Measurements from ENCODE around the gene LTBP2. TPM values are rescaled to one million over a fixed set of nuclear protein-coding genes. Genes with fewer than 3 reads are reported as not detected.

LTBP2 gene
- total and polyA plus RNA-seq, 2 of the 13 experiments (the other 11 are each of a cell fraction or from before 2014, with no cell fraction given): 0.20 to 0.41 TPM

DNA sequence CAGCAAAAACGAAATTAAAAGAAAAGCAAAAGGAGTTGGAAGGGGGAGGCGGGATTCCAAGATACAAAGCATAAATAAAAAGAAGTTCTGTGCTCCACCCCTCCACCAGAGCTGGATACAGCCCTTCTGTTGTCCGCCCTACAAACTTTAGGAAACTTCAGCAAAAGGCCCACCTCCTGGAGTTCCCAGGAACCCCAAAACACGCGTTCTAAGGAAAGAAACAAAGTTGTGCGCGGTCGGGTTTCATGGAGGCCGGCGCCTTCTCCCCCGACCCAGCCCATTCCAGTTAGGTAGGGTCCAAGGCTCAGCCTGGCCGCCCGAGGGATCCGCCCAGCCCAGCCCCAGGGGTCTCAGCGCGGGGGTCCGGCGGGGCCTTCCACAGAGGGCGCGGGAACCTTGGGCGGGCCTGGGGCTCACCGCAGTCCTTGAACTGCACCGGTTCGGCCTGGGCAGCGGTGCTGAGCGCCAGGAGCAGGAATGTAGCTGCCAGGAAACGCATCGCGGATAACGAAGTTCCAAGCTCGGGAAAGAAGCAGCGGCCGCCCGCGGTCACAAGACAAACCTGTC lies 119.2 kb downstream of the LTBP2 start, which contains the start of gene NPC2 (continued):
- TF ChIP-seq, protein P1, sequence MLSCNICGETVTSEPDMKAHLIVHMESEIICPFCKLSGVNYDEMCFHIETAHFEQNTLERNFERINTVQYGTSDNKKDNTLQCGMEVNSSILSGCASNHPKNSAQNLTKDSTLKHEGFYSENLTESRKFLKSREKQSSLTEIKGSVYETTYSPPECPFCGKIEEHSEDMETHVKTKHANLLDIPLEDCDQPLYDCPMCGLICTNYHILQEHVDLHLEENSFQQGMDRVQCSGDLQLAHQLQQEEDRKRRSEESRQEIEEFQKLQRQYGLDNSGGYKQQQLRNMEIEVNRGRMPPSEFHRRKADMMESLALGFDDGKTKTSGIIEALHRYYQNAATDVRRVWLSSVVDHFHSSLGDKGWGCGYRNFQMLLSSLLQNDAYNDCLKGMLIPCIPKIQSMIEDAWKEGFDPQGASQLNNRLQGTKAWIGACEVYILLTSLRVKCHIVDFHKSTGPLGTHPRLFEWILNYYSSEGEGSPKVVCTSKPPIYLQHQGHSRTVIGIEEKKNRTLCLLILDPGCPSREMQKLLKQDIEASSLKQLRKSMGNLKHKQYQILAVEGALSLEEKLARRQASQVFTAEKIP (CRISPR knock-in tag; IDR thresholded peaks at IDR 0.05; ENCODE audit: borderline replicate concordance): no peak
- TF ChIP-seq, protein P2, sequence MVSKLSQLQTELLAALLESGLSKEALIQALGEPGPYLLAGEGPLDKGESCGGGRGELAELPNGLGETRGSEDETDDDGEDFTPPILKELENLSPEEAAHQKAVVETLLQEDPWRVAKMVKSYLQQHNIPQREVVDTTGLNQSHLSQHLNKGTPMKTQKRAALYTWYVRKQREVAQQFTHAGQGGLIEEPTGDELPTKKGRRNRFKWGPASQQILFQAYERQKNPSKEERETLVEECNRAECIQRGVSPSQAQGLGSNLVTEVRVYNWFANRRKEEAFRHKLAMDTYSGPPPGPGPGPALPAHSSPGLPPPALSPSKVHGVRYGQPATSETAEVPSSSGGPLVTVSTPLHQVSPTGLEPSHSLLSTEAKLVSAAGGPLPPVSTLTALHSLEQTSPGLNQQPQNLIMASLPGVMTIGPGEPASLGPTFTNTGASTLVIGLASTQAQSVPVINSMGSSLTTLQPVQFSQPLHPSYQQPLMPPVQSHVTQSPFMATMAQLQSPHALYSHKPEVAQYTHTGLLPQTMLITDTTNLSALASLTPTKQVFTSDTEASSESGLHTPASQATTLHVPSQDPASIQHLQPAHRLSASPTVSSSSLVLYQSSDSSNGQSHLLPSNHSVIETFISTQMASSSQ (IDR thresholded peaks at IDR 0.05; ENCODE audit: low read depth): no peak
- TF ChIP-seq, protein P2 (CRISPR knock-in tag; IDR thresholded peaks at IDR 0.05; ENCODE audit: borderline replicate concordance): no peak
- TF ChIP-seq ZNF878 (CRISPR knock-in tag; IDR thresholded peaks at IDR 0.05): no peak
- peak; percentile 61; the same call in 1 of the 2 replicates for TF ChIP-seq KDM2A (CRISPR knock-in tag; IDR thresholded peaks at IDR 0.05; ENCODE audit: borderline replicate concordance, low read depth)
- TF ChIP-seq ELF3 (CRISPR knock-in tag; IDR thresholded peaks at IDR 0.05): peak; percentile 37; the same call in 1 of the 2 replicates
- TF ChIP-seq, protein P3, sequence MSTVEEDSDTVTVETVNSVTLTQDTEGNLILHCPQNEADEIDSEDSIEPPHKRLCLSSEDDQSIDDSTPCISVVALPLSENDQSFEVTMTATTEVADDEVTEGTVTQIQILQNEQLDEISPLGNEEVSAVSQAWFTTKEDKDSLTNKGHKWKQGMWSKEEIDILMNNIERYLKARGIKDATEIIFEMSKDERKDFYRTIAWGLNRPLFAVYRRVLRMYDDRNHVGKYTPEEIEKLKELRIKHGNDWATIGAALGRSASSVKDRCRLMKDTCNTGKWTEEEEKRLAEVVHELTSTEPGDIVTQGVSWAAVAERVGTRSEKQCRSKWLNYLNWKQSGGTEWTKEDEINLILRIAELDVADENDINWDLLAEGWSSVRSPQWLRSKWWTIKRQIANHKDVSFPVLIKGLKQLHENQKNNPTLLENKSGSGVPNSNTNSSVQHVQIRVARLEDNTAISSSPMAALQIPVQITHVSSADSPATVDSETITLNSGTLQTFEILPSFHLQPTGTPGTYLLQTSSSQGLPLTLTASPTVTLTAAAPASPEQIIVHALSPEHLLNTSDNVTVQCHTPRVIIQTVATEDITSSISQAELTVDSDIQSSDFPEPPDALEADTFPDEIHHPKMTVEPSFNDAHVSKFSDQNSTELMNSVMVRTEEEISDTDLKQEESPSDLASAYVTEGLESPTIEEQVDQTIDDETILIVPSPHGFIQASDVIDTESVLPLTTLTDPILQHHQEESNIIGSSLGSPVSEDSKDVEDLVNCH (CRISPR knock-in tag; IDR thresholded peaks at IDR 0.05): no peak
- no peak for TF ChIP-seq ATF4 (CRISPR knock-in tag; IDR thresholded peaks at IDR 0.05)
- no peak for TF ChIP-seq ZSCAN31 (CRISPR knock-in tag; IDR thresholded peaks at IDR 0.05; ENCODE audit: low read depth)
- no peak for TF ChIP-seq YY1 (IDR thresholded peaks at IDR 0.05; ENCODE audit: insufficient read depth, insufficient replicate concordance, low read depth, low read length)
- TF ChIP-seq LCORL (IDR thresholded peaks at IDR 0.05): no peak
- 0 out of 2 replicates have a peak, but pooled peaks have one; percentile 53 for TF ChIP-seq LCORL (CRISPR knock-in tag; IDR thresholded peaks at IDR 0.05)
- peak; percentile 83 for TF ChIP-seq PHF8 (CRISPR knock-in tag; IDR thresholded peaks at IDR 0.05)
- 0 out of 2 replicates have a peak, but pooled peaks have one; percentile 63 for TF ChIP-seq TERF1 (CRISPR knock-in tag; IDR thresholded peaks at IDR 0.05)
- no peak for TF ChIP-seq ARID3A (IDR thresholded peaks at IDR 0.05; ENCODE audit: low read depth, low read length)

Data from HepG2 (cell line).